ENCODE results near the gene C1QTNF1.

C1QTNF1 gene

GRCh38 chr17:79033741-79034501 lies 10.0 kb downstream of the C1QTNF1 start:
- no peak for ATAC-seq

DNA sequence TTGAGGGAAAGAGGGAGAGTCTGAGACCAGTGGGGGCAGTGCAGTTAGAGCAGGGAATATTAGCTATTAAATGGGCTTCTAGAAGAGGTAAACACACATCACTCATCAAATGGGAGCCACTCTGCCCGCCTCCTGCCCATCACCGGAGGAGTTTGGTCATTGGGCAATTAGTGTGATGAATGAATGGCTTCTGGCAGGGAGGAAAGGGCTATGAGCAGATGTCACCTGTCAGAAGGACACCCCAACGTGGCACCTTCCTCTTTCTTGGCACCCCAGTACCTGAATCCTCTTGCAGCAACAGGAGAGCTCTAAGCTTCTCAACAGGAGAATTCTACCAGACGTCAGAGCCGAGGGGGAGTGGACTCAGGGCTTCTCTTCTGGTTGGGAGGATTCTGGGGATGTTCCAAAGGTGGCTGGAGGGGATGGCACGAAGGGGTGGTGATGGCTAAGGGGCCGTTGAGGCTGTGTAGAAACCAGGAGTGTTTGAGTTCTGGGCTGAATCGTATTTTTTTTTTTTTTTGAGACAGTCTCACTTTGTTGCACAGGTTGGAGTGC lies 11.0 kb downstream of the C1QTNF1 start:
- no peak for ATAC-seq
- TF ChIP-seq GLIS3 (CRISPR knock-in tag; IDR thresholded peaks at IDR 0.05), result no peak
- no peak for TF ChIP-seq ZFP3 (CRISPR knock-in tag; IDR thresholded peaks at IDR 0.05)
- no peak for TF ChIP-seq ZNF565 (CRISPR knock-in tag; conservative IDR thresholded peaks at IDR 0.05; ENCODE audit: low read depth)
- TF ChIP-seq TOX (CRISPR knock-in tag; IDR thresholded peaks at IDR 0.05; ENCODE audit: borderline replicate concordance), result no peak
- TF ChIP-seq, protein P1, sequence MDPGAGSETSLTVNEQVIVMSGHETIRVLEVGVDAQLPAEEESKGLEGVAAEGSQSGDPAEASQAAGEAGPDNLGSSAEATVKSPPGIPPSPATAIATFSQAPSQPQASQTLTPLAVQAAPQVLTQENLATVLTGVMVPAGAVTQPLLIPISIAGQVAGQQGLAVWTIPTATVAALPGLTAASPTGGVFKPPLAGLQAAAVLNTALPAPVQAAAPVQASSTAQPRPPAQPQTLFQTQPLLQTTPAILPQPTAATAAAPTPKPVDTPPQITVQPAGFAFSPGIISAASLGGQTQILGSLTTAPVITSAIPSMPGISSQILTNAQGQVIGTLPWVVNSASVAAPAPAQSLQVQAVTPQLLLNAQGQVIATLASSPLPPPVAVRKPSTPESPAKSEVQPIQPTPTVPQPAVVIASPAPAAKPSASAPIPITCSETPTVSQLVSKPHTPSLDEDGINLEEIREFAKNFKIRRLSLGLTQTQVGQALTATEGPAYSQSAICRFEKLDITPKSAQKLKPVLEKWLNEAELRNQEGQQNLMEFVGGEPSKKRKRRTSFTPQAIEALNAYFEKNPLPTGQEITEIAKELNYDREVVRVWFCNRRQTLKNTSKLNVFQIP (CRISPR knock-in tag; IDR thresholded peaks at IDR 0.05; ENCODE audit: borderline replicate concordance, low read depth), result no peak
- TF ChIP-seq, protein P2, sequence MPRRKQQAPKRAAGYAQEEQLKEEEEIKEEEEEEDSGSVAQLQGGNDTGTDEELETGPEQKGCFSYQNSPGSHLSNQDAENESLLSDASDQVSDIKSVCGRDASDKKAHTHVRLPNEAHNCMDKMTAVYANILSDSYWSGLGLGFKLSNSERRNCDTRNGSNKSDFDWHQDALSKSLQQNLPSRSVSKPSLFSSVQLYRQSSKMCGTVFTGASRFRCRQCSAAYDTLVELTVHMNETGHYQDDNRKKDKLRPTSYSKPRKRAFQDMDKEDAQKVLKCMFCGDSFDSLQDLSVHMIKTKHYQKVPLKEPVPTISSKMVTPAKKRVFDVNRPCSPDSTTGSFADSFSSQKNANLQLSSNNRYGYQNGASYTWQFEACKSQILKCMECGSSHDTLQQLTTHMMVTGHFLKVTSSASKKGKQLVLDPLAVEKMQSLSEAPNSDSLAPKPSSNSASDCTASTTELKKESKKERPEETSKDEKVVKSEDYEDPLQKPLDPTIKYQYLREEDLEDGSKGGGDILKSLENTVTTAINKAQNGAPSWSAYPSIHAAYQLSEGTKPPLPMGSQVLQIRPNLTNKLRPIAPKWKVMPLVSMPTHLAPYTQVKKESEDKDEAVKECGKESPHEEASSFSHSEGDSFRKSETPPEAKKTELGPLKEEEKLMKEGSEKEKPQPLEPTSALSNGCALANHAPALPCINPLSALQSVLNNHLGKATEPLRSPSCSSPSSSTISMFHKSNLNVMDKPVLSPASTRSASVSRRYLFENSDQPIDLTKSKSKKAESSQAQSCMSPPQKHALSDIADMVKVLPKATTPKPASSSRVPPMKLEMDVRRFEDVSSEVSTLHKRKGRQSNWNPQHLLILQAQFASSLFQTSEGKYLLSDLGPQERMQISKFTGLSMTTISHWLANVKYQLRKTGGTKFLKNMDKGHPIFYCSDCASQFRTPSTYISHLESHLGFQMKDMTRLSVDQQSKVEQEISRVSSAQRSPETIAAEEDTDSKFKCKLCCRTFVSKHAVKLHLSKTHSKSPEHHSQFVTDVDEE (CRISPR knock-in tag; IDR thresholded peaks at IDR 0.05), result no peak
- TF ChIP-seq TCF4 (CRISPR knock-in tag; IDR thresholded peaks at IDR 0.05; ENCODE audit: borderline replicate concordance), result no peak
- TF ChIP-seq, protein P3, sequence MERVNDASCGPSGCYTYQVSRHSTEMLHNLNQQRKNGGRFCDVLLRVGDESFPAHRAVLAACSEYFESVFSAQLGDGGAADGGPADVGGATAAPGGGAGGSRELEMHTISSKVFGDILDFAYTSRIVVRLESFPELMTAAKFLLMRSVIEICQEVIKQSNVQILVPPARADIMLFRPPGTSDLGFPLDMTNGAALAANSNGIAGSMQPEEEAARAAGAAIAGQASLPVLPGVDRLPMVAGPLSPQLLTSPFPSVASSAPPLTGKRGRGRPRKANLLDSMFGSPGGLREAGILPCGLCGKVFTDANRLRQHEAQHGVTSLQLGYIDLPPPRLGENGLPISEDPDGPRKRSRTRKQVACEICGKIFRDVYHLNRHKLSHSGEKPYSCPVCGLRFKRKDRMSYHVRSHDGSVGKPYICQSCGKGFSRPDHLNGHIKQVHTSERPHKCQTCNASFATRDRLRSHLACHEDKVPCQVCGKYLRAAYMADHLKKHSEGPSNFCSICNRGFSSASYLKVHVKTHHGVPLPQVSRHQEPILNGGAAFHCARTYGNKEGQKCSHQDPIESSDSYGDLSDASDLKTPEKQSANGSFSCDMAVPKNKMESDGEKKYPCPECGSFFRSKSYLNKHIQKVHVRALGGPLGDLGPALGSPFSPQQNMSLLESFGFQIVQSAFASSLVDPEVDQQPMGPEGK (CRISPR knock-in tag; IDR thresholded peaks at IDR 0.05; ENCODE audit: borderline replicate concordance), result no peak

More at GRCh38 chr17:79033741-79034501, 10.0 kb downstream of the C1QTNF1 start:
- TF ChIP-seq PPARA (CRISPR knock-in tag; IDR thresholded peaks at IDR 0.05; ENCODE audit: borderline replicate concordance), result no peak
- no peak for TF ChIP-seq ZNF565 (CRISPR knock-in tag; conservative IDR thresholded peaks at IDR 0.05; ENCODE audit: low read depth)
- no peak for TF ChIP-seq BACH2 (CRISPR knock-in tag; IDR thresholded peaks at IDR 0.05; ENCODE audit: borderline replicate concordance)

DNA sequence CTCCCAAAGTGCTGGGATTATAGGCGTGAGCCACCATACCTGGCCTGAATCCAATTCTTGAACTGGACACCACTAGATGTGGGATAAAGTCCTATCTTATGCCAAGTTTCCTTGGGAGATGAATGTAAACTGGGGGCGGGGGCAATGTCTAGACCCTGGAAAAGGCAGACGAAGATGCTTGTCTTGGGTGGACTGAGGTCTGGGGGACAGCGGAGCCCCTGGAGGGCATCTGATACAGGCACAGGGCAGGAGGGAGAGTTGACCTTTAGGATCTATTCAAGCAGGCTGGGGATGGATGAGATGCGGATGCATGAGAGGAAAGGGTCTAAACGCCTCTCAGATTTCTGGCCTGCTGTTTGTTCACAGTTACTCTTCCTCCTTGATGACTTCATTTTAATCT lies 11.7 kb downstream of the C1QTNF1 start:
- no peak for TF ChIP-seq ESRRG (CRISPR knock-in tag; IDR thresholded peaks at IDR 0.05)
- TF ChIP-seq ARNTL (CRISPR knock-in tag; IDR thresholded peaks at IDR 0.05; ENCODE audit: borderline replicate concordance, low read depth), result no peak
- TF ChIP-seq, protein P3 (CRISPR knock-in tag; IDR thresholded peaks at IDR 0.05; ENCODE audit: borderline replicate concordance), result no peak
- no peak for TF ChIP-seq RARB (CRISPR knock-in tag; IDR thresholded peaks at IDR 0.05)
- TF ChIP-seq OSR1 (CRISPR knock-in tag; IDR thresholded peaks at IDR 0.05), result no peak
- TF ChIP-seq ZNF8 (CRISPR knock-in tag; IDR thresholded peaks at IDR 0.05), result no peak
- no peak for TF ChIP-seq ZNF70 (CRISPR knock-in tag; IDR thresholded peaks at IDR 0.05)
- TF ChIP-seq BACH2 (CRISPR knock-in tag; IDR thresholded peaks at IDR 0.05; ENCODE audit: borderline replicate concordance), result no peak
- TF ChIP-seq ZC3H10 (CRISPR knock-in tag; IDR thresholded peaks at IDR 0.05), result no peak
- no peak for ATAC-seq

DNA sequence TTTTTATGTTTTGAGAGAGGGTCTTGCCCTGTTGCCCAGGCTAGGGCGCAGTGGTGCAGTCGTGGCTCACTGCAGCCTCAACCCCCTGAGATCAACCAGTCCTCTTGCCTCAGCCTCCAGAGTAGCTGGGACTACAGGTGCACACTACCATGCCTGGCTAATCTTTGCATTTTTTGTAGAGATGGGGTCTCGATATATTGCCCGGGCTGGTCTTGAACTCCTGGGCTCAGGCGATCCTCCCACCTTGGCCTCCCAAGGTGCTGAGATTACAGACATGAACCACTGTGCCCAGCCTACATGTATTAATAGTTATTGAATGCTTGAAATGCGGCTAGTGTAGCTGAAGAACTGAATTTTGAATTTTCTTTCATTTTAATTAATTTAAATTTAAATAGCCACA lies 12.2 kb downstream of the C1QTNF1 start:
- ATAC-seq, result no peak
- no peak for TF ChIP-seq OSR1 (CRISPR knock-in tag; IDR thresholded peaks at IDR 0.05)
- TF ChIP-seq GLIS3 (CRISPR knock-in tag; IDR thresholded peaks at IDR 0.05), result no peak
- TF ChIP-seq ZNF8 (CRISPR knock-in tag; IDR thresholded peaks at IDR 0.05), result no peak
- TF ChIP-seq RARB (CRISPR knock-in tag; IDR thresholded peaks at IDR 0.05), result no peak
- TF ChIP-seq ZFP30 (CRISPR knock-in tag; IDR thresholded peaks at IDR 0.05), result no peak

All from SK-N-SH treated with all-trans-retinoic acid at 6 μM for 48 hours (cell line).